Caki2 (cell line): ENCODE measurements around the gene DIAPH1. TPM values are rescaled to one million over a fixed set of nuclear protein-coding genes. Genes with fewer than 3 reads are reported as not detected.

ENCODE experiments used
- DNase-seq: peaks from one replicate; pipeline ENCODE4 v3.0.0-alpha.2; 2015; ENCODE audit warnings: low read depth
- in situ Hi-C: cut with HindIII; loops from 2 replicates; pipeline ENCODE4 v1.10.0; 2016; ENCODE audit warnings: low sequenced_read_pairs, low pct_unique_long_range_greater_than_20kb, mixed read lengths
- total RNA-seq: library from RNA; depleted of rRNA; stranded (reverse); fragments of >200 nt; shearing (Covaris generic); gene quantifications from 2 replicates; pipeline ENCODE4 v1.2.3, GENCODE V29; 2014; ENCODE audit warnings: low replicate concordance

Gene DIAPH1
- total RNA-seq, 1 experiment from 2014 or later: 17.0 TPM

- no peak for DNase-seq
- in situ Hi-C loops: no loop called here
Measured at GRCh38 chr5:141596867-141597266, 21.9 kb downstream of the DIAPH1 start.

GRCh38 chr5:141590127-141590526 is 28.7 kb downstream of the DIAPH1 start:
- in situ Hi-C loops: no loop called here
- no peak for DNase-seq

- DNase-seq: no peak
- in situ Hi-C loops: no loop called here
Measured at GRCh38 chr5:141586246-141586645, 32.6 kb downstream of the DIAPH1 start.

GRCh38 chr5:141585594-141585993 is 33.2 kb downstream of the DIAPH1 start:
- in situ Hi-C loops: no loop called here
- no peak for DNase-seq

GRCh38 chr5:141574122-141574510 is 44.7 kb downstream of the DIAPH1 start:
- in situ Hi-C loops: no loop called here
- DNase-seq: no peak

- no peak for DNase-seq
- in situ Hi-C loops: no loop called here
Measured at GRCh38 chr5:141573489-141574121, 45.2 kb downstream of the DIAPH1 start.

- in situ Hi-C loops: no loop called here
- DNase-seq: no peak
Measured at GRCh38 chr5:141570655-141571054, 48.1 kb downstream of the DIAPH1 start.

GRCh38 chr5:141567513-141568117 is 51.2 kb downstream of the DIAPH1 start:
- in situ Hi-C loops: no loop called here
- peak; percentile 19 for DNase-seq

- in situ Hi-C loops: no loop called here
- DNase-seq: no peak
Measured at GRCh38 chr5:141565826-141566570, 52.8 kb downstream of the DIAPH1 start.

GRCh38 chr5:141564216-141564692 is 54.5 kb downstream of the DIAPH1 start:
- in situ Hi-C loops: no loop called here

GRCh38 chr5:141560725-141561483 is 57.9 kb downstream of the DIAPH1 start:
- in situ Hi-C loops: no loop called here
- peak; percentile 93 for DNase-seq

More at GRCh38 chr5:141564216-141564692, 54.5 kb downstream of the DIAPH1 start:
- peak; percentile 93 for DNase-seq

- in situ Hi-C loops: no loop called here
- DNase-seq: no peak
Measured at GRCh38 chr5:141560151-141560550, 58.6 kb downstream of the DIAPH1 start.

- DNase-seq: no peak
- in situ Hi-C loops: no loop called here
Measured at GRCh38 chr5:141559461-141559860, 59.3 kb downstream of the DIAPH1 start.

GRCh38 chr5:141558150-141558549 is 60.6 kb downstream of the DIAPH1 start:
- in situ Hi-C loops: no loop called here
- DNase-seq: no peak

- in situ Hi-C loops: no loop called here
- peak; percentile 98 for DNase-seq
Measured at GRCh38 chr5:141557681-141558136, 61.1 kb downstream of the DIAPH1 start.

GRCh38 chr5:141547921-141548320 is 70.9 kb downstream of the DIAPH1 start:
- in situ Hi-C loops: no loop called here

GRCh38 chr5:141547488-141547887 is 71.3 kb downstream of the DIAPH1 start:
- in situ Hi-C loops: no loop called here
- DNase-seq: peak; percentile 26

More at GRCh38 chr5:141547921-141548320, 70.9 kb downstream of the DIAPH1 start:
- DNase-seq: no peak

- in situ Hi-C loops: no loop called here
- no peak for DNase-seq
Measured at GRCh38 chr5:141543053-141543452, 75.7 kb downstream of the DIAPH1 start.
